Endothelial cell of umbilical vein (primary cell): ENCODE measurements around the gene ST8SIA1. TPM values are rescaled to one million over a fixed set of nuclear protein-coding genes. Genes with fewer than 3 reads are reported as not detected.

Experiments used
- BruUV-seq: library from RNA; stranded (reverse); fragments of 400-500 nt; replicated peaks from 2 replicates; lab custom pipeline; 2021; lab: Mats Ljungman, UMichigan
- CTCF ChIA-PET: fragments of 300-600, 350-600 bp; sonication (Branson Sonifier 250); formaldehyde crosslinking; loops from one replicate; lab custom pipeline; 2021; ENCODE audit warnings: antibody characterized with exemption, inconsistent platforms; lab: Charles Lee
- POLR2A ChIA-PET: fragments of 300-600, 350-600 bp; sonication (Branson Sonifier 250); formaldehyde crosslinking; loops from one replicate; lab custom pipeline; 2021; ENCODE audit warnings: antibody characterized with exemption, inconsistent platforms; lab: Charles Lee
- DNase-seq: peaks from one replicate; pipeline ENCODE4 v3.0.0-alpha.2; 2011; ENCODE audit warnings: low read depth, low spot score
- FAIRE-seq: peaks from 2 replicates; lab custom pipeline; 2011; peaks lifted over from hg19 to GRCh38; lab: Jason Lieb, UNC
- H2AFZ ChIP-seq: 2 replicates; pipeline ENCODE4 v1.6.0; 2012; ENCODE audit warnings: low read depth, low read length, control low read depth, inconsistent platforms
- H3K27ac ChIP-seq: 2 replicates; pipeline ENCODE4 v1.5.1; 2011; ENCODE audit warnings: low read depth, mild to moderate bottlenecking, control low read depth, low read length, moderate library complexity; ENCODE audit not compliant: insufficient read depth
- H3K27me3 ChIP-seq, 2 experiments: 2 replicates each; pipeline versions ENCODE4 v1.6.0 to v1.6.1; 2011; ENCODE audit warnings: low read length in 2 of 2, mixed read lengths in 1 of 2; ENCODE audit not compliant: control insufficient read depth in 2 of 2, insufficient read depth in 2 of 2
- H3K36me3 ChIP-seq, 2 experiments: 2 replicates in 1 of 2; 3 replicates in 1 of 2; pipeline ENCODE4 v1.5.1; 2011; ENCODE audit warnings: low read length in 2 of 2, mild to moderate bottlenecking in 1 of 2, moderate library complexity in 1 of 2; ENCODE audit not compliant: control insufficient read depth in 2 of 2, insufficient read depth in 2 of 2; ENCODE audit errors: extremely low read depth in 1 of 2
- H3K4me1 ChIP-seq: 3 replicates; pipeline ENCODE4 v1.5.1; 2011; ENCODE audit warnings: mild to moderate bottlenecking, low read length; ENCODE audit not compliant: control insufficient read depth, insufficient read depth; ENCODE audit errors: extremely low read depth
- H3K4me2 ChIP-seq: 2 replicates; pipeline ENCODE4 v1.6.1; 2011; ENCODE audit warnings: low read length, control low read depth, mixed read lengths; ENCODE audit not compliant: insufficient read depth
- H3K4me3 ChIP-seq, 3 experiments: fragments of 200-600 bp in 1 of 3; sonication (generic), shearing (Covaris generic) in 1 of 3; replicated peaks in 1 of 3; 2 replicates each; pipeline ENCODE4 v1.5.1; 2011 to 2016; ENCODE audit warnings: control low read depth in 3 of 3, low read length in 3 of 3, mild to moderate bottlenecking in 2 of 3, inconsistent platforms in 1 of 3, low read depth in 1 of 3, moderate library complexity in 1 of 3; ENCODE audit not compliant: insufficient read depth in 1 of 3
- H3K79me2 ChIP-seq: 2 replicates; pipeline ENCODE4 v1.6.0; 2012; ENCODE audit warnings: low read length, inconsistent platforms; ENCODE audit not compliant: control insufficient read depth, insufficient read depth
- H3K9ac ChIP-seq: replicated peaks from 2 replicates; pipeline ENCODE3; 2011; ENCODE audit warnings: low read length, control low read depth; ENCODE audit not compliant: insufficient read depth; ENCODE audit errors: extremely low read depth
- H3K9me1 ChIP-seq: replicated peaks from 3 replicates; pipeline ENCODE4 v1.6.0; 2011; ENCODE audit warnings: mild to moderate bottlenecking, low read length; ENCODE audit not compliant: control insufficient read depth, insufficient read depth; ENCODE audit errors: extremely low read depth
- H3K9me3 ChIP-seq: replicated peaks from 2 replicates; pipeline ENCODE4 v1.5.1; 2012; ENCODE audit warnings: low read length, inconsistent platforms; ENCODE audit not compliant: control insufficient read depth, insufficient read depth
- H4K20me1 ChIP-seq: replicated peaks from 2 replicates; pipeline ENCODE3; 2011; ENCODE audit warnings: mild to moderate bottlenecking, low read length; ENCODE audit not compliant: control insufficient read depth, insufficient read depth; ENCODE audit errors: extremely low read depth
- EZH2 ChIP-seq: IDR thresholded peaks from 2 replicates; pipeline ENCODE4 v1.6.1; 2012; ENCODE audit warnings: borderline replicate concordance, low read depth, mild to moderate bottlenecking, moderate library complexity, low read length, inconsistent platforms; ENCODE audit not compliant: severe bottlenecking
- FOS ChIP-seq: IDR thresholded peaks from 2 replicates; pipeline ENCODE4 v1.6.1; 2011; ENCODE audit warnings: mild to moderate bottlenecking, low read length, moderate library complexity, borderline replicate concordance; ENCODE audit not compliant: insufficient read depth
- GATA2 ChIP-seq: IDR thresholded peaks from 2 replicates; pipeline ENCODE4 v1.7.0; 2011; ENCODE audit warnings: low read depth, mild to moderate bottlenecking, moderate library complexity, mixed read lengths, low read length; ENCODE audit not compliant: insufficient read length, insufficient read depth
- JUN ChIP-seq: IDR thresholded peaks from 2 replicates; pipeline ENCODE4 v1.6.1; 2011; ENCODE audit warnings: borderline replicate concordance, low read depth; ENCODE audit not compliant: insufficient read length, insufficient read depth
- MYC ChIP-seq: IDR thresholded peaks from one replicate; pipeline ENCODE4 v1.6.1; 2011; ENCODE audit warnings: mild to moderate bottlenecking, low read depth, low read length
- POLR2A ChIP-seq: IDR thresholded peaks from 2 replicates; pipeline ENCODE4 v1.6.1; 2012; ENCODE audit warnings: low read depth, mild to moderate bottlenecking, control low read depth, low read length
- POLR2AphosphoS5 ChIP-seq: IDR thresholded peaks from 2 replicates; pipeline ENCODE4 v1.6.1; 2012; ENCODE audit warnings: low read depth, mild to moderate bottlenecking, control low read depth, low read length, moderate library complexity; ENCODE audit not compliant: insufficient read depth
- dilution Hi-C: fragments of 300-500 bp; cut with MboI; formaldehyde crosslinking; loops from one replicate; pipeline ENCODE4 v1.15.0; 2019; ENCODE audit warnings: low sequenced_read_pairs; ENCODE audit not compliant: extremely low pct_ligation_motif_present
- intact Hi-C: fragments of 100-400 bp; cut with micrococcal nuclease; formaldehyde crosslinking; loops from one replicate; pipeline ENCODE4 v1.10.0; 2022
- polyA plus RNA-seq, 4 experiments: library from polyadenylated mRNA; depleted of rRNA in 3 of 4; stranded (reverse) in 3 of 4; unstranded in 1 of 4; fragments of >200 nt; gene quantifications; 2 replicates each; pipeline versions ENCODE4 v1.2.1 to v1.2.3, GENCODE V29; 2011 to 2012; ENCODE audit warnings: missing spikeins in 1 of 4
- total RNA-seq: library from RNA; stranded (reverse); gene quantifications from 2 replicates; pipeline ENCODE4 v1.2.3, GENCODE V29; 2021
- TF ChIP-seq, protein P1 (sequence below): IDR thresholded peaks from 2 replicates; pipeline ENCODE4 v1.6.1; 2011; ENCODE audit not compliant: insufficient read depth, insufficient read length
- TF ChIP-seq, protein P2 (sequence below), 2 donors: IDR thresholded peaks; 1 replicate in 1 of 2; 2 replicates in 1 of 2; pipeline ENCODE4 v1.5.1; 2011; ENCODE audit warnings: low read length in 2 of 2, mild to moderate bottlenecking in 2 of 2, moderate library complexity in 2 of 2, control low read depth in 1 of 2, inconsistent platforms in 1 of 2, low read depth in 1 of 2; ENCODE audit not compliant: insufficient read depth in 1 of 2; ENCODE audit errors: extremely low read depth in 1 of 2

Gene ST8SIA1
- total and polyA plus RNA-seq, 2 donors (not counting 3 experiments of a cell fraction or from before 2014, with no cell fraction given), result not detected

DNA sequence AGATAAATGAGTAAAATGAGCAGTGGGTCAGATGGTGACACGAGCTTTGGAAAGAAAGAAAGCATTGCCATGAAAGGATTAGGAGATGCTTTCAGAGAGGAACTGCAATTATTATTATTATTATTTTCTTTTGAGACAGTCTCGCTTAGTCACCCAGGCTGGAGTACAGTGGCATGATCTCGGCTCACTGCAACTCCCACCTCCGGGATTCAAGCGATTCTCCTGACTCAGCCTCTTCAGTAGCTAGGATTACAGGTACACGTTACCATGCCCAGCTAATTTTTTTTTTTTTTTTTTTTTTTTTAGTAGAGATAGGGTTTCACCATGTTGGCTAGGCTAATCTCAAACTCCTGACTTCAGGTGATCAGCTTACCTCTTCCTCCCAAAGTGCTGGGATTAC lies 77.4 kb downstream of the ST8SIA1 start:
- Histone ChIP-seq H4K20me1 (no peaks in the 10 kb centered on the region), H3K9me1 (no peaks in the 10 kb centered on the region), H3K79me2 (no peaks in the 10 kb centered on the region), H2AFZ (no peak overlapping the region), H3K9ac (no peak overlapping the region), H3K4me1 (no peaks in the 10 kb centered on the region), H3K27me3 (peaks cover 10 to 15% of the 10 kb centered on the region in 2 experiments), H3K36me3 (no peaks in the 10 kb centered on the region), H3K9me3 (no peaks in the 10 kb centered on the region), H3K4me3 (no peak overlapping the region), H3K4me2 (no peak overlapping the region), H3K27ac (no peak overlapping the region)
- dilution Hi-C loops (no loop called here), intact Hi-C loops (no loop called here)
- TF ChIP-seq, protein P1, sequence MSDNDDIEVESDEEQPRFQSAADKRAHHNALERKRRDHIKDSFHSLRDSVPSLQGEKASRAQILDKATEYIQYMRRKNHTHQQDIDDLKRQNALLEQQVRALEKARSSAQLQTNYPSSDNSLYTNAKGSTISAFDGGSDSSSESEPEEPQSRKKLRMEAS, result no peak
- no peak for TF ChIP-seq POLR2A
- no peak for TF ChIP-seq FOS
- no peak for TF ChIP-seq EZH2
- TF ChIP-seq GATA2, result no peak
- TF ChIP-seq JUN, result no peak
- TF ChIP-seq, protein P2, sequence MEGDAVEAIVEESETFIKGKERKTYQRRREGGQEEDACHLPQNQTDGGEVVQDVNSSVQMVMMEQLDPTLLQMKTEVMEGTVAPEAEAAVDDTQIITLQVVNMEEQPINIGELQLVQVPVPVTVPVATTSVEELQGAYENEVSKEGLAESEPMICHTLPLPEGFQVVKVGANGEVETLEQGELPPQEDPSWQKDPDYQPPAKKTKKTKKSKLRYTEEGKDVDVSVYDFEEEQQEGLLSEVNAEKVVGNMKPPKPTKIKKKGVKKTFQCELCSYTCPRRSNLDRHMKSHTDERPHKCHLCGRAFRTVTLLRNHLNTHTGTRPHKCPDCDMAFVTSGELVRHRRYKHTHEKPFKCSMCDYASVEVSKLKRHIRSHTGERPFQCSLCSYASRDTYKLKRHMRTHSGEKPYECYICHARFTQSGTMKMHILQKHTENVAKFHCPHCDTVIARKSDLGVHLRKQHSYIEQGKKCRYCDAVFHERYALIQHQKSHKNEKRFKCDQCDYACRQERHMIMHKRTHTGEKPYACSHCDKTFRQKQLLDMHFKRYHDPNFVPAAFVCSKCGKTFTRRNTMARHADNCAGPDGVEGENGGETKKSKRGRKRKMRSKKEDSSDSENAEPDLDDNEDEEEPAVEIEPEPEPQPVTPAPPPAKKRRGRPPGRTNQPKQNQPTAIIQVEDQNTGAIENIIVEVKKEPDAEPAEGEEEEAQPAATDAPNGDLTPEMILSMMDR (IDR thresholded peaks at IDR 0.05; ENCODE audit: extremely low read depth in 1 of 2, insufficient read depth in 1 of 2, low read depth in 1 of 2, low read length in 2 of 2), result no peak
- no peak for TF ChIP-seq POLR2AphosphoS5
- no peak for TF ChIP-seq MYC
- FAIRE-seq, result no peak
- ChIA-PET CTCF (interaction anchor here (1.5 kb wide), 1 partner anchor 17 kb away, joined by 3 read pairs; no protein-coding TSS in a partner anchor), POLR2A (no interaction called here)
- no TSS peak for BruUV-seq
- no peak for DNase-seq
